HL-60 (cell line): ENCODE results near the gene RNF220.
A peak's percentile ranks its signal among the peaks of the same experiment; 100 is the strongest.

ENCODE experiments used
- DNase-seq, 2 experiments: peaks; one replicate each; pipeline ENCODE4 v3.0.0-alpha.2; 2010 to 2020; ENCODE audit warnings: low read depth in 1 of 2, low spot score in 1 of 2
- H3K27ac ChIP-seq: fragments of 250-450 bp; sonication (Bioruptor Pico); replicated peaks from 2 replicates; pipeline ENCODE4 v1.5.1; 2020; ENCODE audit warnings: mild to moderate bottlenecking, moderate library complexity
- H3K27me3 ChIP-seq: fragments of 250-450 bp; sonication (Bioruptor Pico); 2 replicates; pipeline ENCODE4 v1.5.1; 2021; ENCODE audit warnings: mild to moderate bottlenecking, moderate library complexity; ENCODE audit not compliant: insufficient read depth, poor library complexity, severe bottlenecking
- H3K4me3 ChIP-seq: replicated peaks from 2 replicates; pipeline ENCODE4 v1.5.1; 2011; ENCODE audit warnings: mild to moderate bottlenecking, control low read depth, low read length; ENCODE audit not compliant: insufficient read depth
- GABPA ChIP-seq: IDR thresholded peaks from 2 replicates; pipeline ENCODE4 v1.6.1; 2012; ENCODE audit warnings: low read depth
- POLR2AphosphoS5 ChIP-seq: IDR thresholded peaks from 2 replicates; pipeline ENCODE4 v1.6.1; 2012; ENCODE audit warnings: low read depth
- SPI1 ChIP-seq: IDR thresholded peaks from 2 replicates; pipeline ENCODE4 v1.6.1; 2012; ENCODE audit warnings: low read depth, mild to moderate bottlenecking, borderline replicate concordance
- TF ChIP-seq, protein P1 (sequence below): IDR thresholded peaks from one replicate; pipeline ENCODE4 v1.5.1; 2011; ENCODE audit warnings: low read length, control low read depth, inconsistent platforms; ENCODE audit not compliant: insufficient read depth
- TF ChIP-seq, protein P2 (sequence below): IDR thresholded peaks from 2 replicates; pipeline ENCODE4 v1.6.1; 2012; ENCODE audit warnings: low read depth; ENCODE audit not compliant: insufficient replicate concordance

RNF220 gene

GRCh38 chr1:44415013-44415412, 10.0 kb downstream of the RNF220 start:
- DNase-seq: no peak
- no peak for TF ChIP-seq POLR2AphosphoS5
- TF ChIP-seq, protein P1, sequence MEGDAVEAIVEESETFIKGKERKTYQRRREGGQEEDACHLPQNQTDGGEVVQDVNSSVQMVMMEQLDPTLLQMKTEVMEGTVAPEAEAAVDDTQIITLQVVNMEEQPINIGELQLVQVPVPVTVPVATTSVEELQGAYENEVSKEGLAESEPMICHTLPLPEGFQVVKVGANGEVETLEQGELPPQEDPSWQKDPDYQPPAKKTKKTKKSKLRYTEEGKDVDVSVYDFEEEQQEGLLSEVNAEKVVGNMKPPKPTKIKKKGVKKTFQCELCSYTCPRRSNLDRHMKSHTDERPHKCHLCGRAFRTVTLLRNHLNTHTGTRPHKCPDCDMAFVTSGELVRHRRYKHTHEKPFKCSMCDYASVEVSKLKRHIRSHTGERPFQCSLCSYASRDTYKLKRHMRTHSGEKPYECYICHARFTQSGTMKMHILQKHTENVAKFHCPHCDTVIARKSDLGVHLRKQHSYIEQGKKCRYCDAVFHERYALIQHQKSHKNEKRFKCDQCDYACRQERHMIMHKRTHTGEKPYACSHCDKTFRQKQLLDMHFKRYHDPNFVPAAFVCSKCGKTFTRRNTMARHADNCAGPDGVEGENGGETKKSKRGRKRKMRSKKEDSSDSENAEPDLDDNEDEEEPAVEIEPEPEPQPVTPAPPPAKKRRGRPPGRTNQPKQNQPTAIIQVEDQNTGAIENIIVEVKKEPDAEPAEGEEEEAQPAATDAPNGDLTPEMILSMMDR: no peak
- TF ChIP-seq SPI1: no peak
- TF ChIP-seq GABPA: no peak
- TF ChIP-seq, protein P2, sequence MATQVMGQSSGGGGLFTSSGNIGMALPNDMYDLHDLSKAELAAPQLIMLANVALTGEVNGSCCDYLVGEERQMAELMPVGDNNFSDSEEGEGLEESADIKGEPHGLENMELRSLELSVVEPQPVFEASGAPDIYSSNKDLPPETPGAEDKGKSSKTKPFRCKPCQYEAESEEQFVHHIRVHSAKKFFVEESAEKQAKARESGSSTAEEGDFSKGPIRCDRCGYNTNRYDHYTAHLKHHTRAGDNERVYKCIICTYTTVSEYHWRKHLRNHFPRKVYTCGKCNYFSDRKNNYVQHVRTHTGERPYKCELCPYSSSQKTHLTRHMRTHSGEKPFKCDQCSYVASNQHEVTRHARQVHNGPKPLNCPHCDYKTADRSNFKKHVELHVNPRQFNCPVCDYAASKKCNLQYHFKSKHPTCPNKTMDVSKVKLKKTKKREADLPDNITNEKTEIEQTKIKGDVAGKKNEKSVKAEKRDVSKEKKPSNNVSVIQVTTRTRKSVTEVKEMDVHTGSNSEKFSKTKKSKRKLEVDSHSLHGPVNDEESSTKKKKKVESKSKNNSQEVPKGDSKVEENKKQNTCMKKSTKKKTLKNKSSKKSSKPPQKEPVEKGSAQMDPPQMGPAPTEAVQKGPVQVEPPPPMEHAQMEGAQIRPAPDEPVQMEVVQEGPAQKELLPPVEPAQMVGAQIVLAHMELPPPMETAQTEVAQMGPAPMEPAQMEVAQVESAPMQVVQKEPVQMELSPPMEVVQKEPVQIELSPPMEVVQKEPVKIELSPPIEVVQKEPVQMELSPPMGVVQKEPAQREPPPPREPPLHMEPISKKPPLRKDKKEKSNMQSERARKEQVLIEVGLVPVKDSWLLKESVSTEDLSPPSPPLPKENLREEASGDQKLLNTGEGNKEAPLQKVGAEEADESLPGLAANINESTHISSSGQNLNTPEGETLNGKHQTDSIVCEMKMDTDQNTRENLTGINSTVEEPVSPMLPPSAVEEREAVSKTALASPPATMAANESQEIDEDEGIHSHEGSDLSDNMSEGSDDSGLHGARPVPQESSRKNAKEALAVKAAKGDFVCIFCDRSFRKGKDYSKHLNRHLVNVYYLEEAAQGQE: no peak
- Histone ChIP-seq H3K27me3 (peaks cover 76% of the 10 kb centered on the region), H3K4me3 (no peak overlapping the region), H3K27ac (no peak overlapping the region)

DNA sequence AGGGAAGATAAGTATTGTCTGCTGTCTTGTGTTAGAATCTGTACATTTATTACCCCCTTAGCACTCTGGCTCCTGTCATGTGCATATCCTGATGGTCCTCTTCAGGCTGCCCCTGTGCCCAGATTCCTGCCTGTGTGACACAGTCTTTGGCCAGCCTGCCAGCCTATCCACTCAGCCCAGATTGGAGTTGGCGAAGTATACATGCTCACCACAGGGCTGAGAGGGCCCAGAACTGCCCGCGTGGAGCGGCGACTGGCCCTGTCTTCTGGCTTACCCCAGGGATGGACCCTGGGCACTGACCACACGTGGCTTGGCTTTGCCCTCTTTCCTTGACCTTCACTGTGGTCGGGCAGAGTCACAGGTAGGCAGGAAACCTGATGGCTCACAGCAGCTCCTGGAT, 11.4 kb downstream of the RNF220 start:
- peaks cover 68% of the 10 kb centered on the region for H3K27me3 ChIP-seq
- TF ChIP-seq SPI1: no peak
- TF ChIP-seq, protein P1: no peak
- no peak for TF ChIP-seq GABPA
- TF ChIP-seq POLR2AphosphoS5: no peak
- TF ChIP-seq, protein P2: no peak

GRCh38 chr1:44417351-44418021, 12.4 kb downstream of the RNF220 start:
- TF ChIP-seq GABPA (no peak), POLR2AphosphoS5 (no peak), SPI1 (no peak)
- TF ChIP-seq, protein P2: no peak
- TF ChIP-seq, protein P1: no peak
- Histone ChIP-seq H3K27me3 (peaks cover 64% of the 10 kb centered on the region), H3K27ac (no peak overlapping the region), H3K4me3 (no peak overlapping the region)
- peak in 1 of 2 experiments; percentile 35 for DNase-seq

More for the DNA sequence above, 11.4 kb downstream of the RNF220 start:
- Histone ChIP-seq H3K27ac (no peak overlapping the region), H3K4me3 (no peak overlapping the region)
- no peak for DNase-seq
